ENCODE measurements around the gene ATIC. TPM values are rescaled to one million over a fixed set of nuclear protein-coding genes. Genes with fewer than 3 reads are reported as not detected.

Gene ATIC
- total and polyA plus RNA-seq, 3 donors from 2014 or later: 53.0 to 64.6 (median 62.1) TPM

DNA sequence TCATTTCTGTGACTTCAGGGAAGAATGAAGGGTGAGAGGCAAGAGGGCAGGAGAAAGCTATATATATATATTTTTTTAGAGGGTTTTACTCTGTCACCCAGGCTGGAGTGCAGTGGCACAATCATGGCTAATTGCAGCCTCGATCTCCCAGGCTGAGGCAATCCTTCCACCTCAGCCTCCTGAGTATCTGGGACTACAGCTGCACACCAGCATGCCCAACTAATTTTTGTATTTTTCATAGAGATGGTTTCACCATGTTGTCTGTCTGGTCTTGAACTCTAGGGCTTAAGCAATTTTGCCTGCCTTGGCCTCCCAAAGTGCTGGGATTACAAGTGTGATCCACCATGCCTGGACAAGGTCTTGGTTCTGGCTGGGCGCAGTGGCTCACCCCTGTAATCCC lies 3.4 kb downstream of the ATIC start:
- no peak for DNase-seq
- intact Hi-C loops (cut with DNase I; ENCODE audit: low total_unique reads): no loop called here
- Histone ChIP-seq H3K9me3 (no peaks in the 10 kb centered on the region), H3K27me3 (no peaks in the 10 kb centered on the region), H3K4me1 (peaks cover 6% of the 10 kb centered on the region), H3K4me3 (no peak overlapping the region), H3K36me3 (ENCODE audit: low read depth, missing control alignments) (no peaks in the 10 kb centered on the region), H3K27ac (no peak overlapping the region)
- TF ChIP-seq, protein P1, sequence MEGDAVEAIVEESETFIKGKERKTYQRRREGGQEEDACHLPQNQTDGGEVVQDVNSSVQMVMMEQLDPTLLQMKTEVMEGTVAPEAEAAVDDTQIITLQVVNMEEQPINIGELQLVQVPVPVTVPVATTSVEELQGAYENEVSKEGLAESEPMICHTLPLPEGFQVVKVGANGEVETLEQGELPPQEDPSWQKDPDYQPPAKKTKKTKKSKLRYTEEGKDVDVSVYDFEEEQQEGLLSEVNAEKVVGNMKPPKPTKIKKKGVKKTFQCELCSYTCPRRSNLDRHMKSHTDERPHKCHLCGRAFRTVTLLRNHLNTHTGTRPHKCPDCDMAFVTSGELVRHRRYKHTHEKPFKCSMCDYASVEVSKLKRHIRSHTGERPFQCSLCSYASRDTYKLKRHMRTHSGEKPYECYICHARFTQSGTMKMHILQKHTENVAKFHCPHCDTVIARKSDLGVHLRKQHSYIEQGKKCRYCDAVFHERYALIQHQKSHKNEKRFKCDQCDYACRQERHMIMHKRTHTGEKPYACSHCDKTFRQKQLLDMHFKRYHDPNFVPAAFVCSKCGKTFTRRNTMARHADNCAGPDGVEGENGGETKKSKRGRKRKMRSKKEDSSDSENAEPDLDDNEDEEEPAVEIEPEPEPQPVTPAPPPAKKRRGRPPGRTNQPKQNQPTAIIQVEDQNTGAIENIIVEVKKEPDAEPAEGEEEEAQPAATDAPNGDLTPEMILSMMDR (IDR thresholded peaks at IDR 0.05): no peak
- TF ChIP-seq POLR2A (IDR thresholded peaks at IDR 0.05): no peak
- 78 to 91% methylated on average over 2 of the region's 2 CpGs for WGBS, 2 donors

DNA sequence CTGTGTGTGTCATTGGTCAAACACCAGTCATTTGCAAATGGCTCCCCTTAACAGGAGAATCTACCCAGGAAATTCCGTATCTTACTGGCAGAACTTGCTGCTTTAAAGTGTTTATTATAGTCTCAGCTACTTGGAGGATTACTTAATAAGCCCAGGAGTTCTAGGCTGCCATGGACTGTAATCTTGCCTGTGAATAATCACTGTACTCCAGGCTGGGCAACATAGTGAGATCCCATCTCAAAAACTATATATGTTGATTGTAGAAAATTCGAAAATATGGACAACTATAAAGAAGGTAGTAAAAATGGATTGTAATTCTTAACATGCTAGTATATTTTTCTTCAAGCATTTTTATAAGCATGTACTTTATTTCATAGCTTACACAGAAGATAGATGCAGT lies 4.5 kb downstream of the ATIC start:
- intact Hi-C loops (cut with DNase I; ENCODE audit: low total_unique reads): no loop called here
- H3K9me3 ChIP-seq: no peaks in the 10 kb centered on the region
- H3K27ac ChIP-seq: no peak overlapping the region
- TF ChIP-seq, protein P1 (IDR thresholded peaks at IDR 0.05): no peak
- TF ChIP-seq POLR2A (IDR thresholded peaks at IDR 0.05): no peak
- H3K27me3 ChIP-seq: no peaks in the 10 kb centered on the region
- WGBS, 2 donors: 92 to 95% methylated on average over 2 of the region's 2 CpGs
- H3K36me3 ChIP-seq (ENCODE audit: low read depth, missing control alignments): no peaks in the 10 kb centered on the region
- H3K4me3 ChIP-seq: no peak overlapping the region
- DNase-seq: no peak
- peaks cover 6% of the 10 kb centered on the region for H3K4me1 ChIP-seq

DNA sequence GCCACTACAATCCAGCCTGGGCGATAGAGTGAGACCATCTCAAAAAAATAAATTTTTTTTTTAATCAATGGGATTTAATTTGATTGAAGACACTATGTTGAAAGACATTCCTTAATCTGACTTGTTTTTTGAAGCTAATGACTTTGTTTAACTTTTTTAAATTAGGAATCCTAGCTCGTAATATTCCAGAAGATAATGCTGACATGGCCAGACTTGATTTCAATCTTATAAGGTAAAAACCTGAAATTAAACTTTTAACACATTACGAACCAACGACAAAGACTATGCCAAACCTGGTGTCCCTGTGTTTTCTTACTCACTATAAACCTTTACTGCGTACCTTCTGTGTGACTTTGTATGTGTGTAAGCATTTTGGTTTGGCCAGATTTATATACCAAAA lies 7.6 kb downstream of the ATIC start:
- Histone ChIP-seq H3K36me3 (ENCODE audit: low read depth, missing control alignments) (no peaks in the 10 kb centered on the region), H3K27ac (no peak overlapping the region), H3K4me1 (no peaks in the 10 kb centered on the region), H3K9me3 (no peaks in the 10 kb centered on the region), H3K27me3 (no peaks in the 10 kb centered on the region), H3K4me3 (no peak overlapping the region)
- TF ChIP-seq, protein P1 (IDR thresholded peaks at IDR 0.05): no peak
- no peak for TF ChIP-seq POLR2A (IDR thresholded peaks at IDR 0.05)
- no peak for DNase-seq
- intact Hi-C loops (cut with DNase I; ENCODE audit: low total_unique reads): no loop called here
- 97 to 98% methylated on average over 5 of the region's 5 CpGs for WGBS, 2 donors

DNA sequence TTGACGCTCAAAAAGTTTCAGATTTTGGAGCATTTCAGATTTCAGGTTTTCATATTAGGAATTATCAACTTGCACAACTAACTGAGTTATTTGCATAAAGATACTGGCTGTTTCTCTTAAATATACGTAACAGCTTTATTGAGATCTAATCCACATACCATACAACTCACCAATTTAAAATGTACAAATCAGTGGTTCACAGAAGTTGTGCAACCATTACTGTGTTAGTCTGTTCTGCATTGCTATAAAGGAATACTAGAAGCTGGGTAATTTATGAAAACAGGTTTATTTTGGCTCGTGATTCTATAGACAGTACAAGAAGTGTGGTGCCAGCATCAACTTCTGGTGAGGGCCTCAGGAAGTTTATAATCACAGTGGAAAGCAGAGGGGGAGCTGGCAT lies 8.2 kb downstream of the ATIC start:
- Histone ChIP-seq H3K27me3 (no peaks in the 10 kb centered on the region), H3K36me3 (ENCODE audit: low read depth, missing control alignments) (no peaks in the 10 kb centered on the region), H3K4me3 (no peak overlapping the region), H3K9me3 (no peaks in the 10 kb centered on the region), H3K27ac (no peak overlapping the region), H3K4me1 (no peaks in the 10 kb centered on the region)
- TF ChIP-seq, protein P1 (IDR thresholded peaks at IDR 0.05): no peak
- no peak for TF ChIP-seq POLR2A (IDR thresholded peaks at IDR 0.05)
- 88 to 93% methylated on average over 3 of the region's 3 CpGs for WGBS, 2 donors
- no peak for DNase-seq
- intact Hi-C loops (cut with DNase I; ENCODE audit: low total_unique reads): no loop called here

DNA sequence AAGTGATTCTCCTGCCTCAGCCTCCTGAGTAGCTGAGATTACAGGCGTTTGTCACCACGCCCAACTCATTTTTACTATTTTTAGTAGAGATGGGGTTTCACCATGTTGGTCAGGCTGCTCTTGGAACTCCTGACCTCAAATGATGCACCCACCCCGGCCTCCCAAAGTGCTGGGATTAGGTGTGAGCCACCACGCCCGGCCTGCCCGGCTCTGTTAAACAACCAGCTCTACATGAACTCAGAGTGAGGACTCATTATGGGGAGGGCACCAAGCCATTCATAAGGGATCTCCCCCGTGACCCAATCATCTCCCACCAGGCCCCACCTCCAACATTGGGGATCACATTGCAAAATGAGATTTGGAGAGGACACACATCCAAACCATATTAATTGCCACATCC lies 8.8 kb downstream of the ATIC start:
- WGBS, 2 donors: 93 to 99% methylated on average over 5 to 7 of the region's 7 CpGs
- intact Hi-C loops (cut with DNase I; ENCODE audit: low total_unique reads): no loop called here
- no peaks in the 10 kb centered on the region for H3K27me3 ChIP-seq
- H3K4me3 ChIP-seq: no peak overlapping the region
- H3K27ac ChIP-seq: no peak overlapping the region
- TF ChIP-seq, protein P1 (IDR thresholded peaks at IDR 0.05): no peak
- no peak for TF ChIP-seq POLR2A (IDR thresholded peaks at IDR 0.05)
- no peaks in the 10 kb centered on the region for H3K4me1 ChIP-seq
- no peak for DNase-seq
- H3K36me3 ChIP-seq (ENCODE audit: low read depth, missing control alignments): no peaks in the 10 kb centered on the region
- H3K9me3 ChIP-seq: no peaks in the 10 kb centered on the region
